Psoas muscle (tissue), 8 donors: Measurements from ENCODE around the gene FOXD4L1. TPM values are rescaled to one million over a fixed set of nuclear protein-coding genes. Genes with fewer than 3 reads are reported as not detected.
A peak's percentile ranks its signal among the peaks of the same experiment; 100 is the strongest.
"Not testable (repeated sequence)": the region's sequence is repeated elsewhere in the genome, so short reads cannot be mapped to it uniquely, and the experiment has no call there.

Experiments used
- ATAC-seq, 4 donors: fragments of 200-7000 bp; cut with Tn5 transposase; one replicate each; pipeline ENCODE4 v1.9.1; 2020; ENCODE audit warnings: moderate library complexity in 3 of 4, mild to moderate bottlenecking in 2 of 4
- DNase-seq, 2 donors: peaks; one replicate each; pipeline ENCODE4 v3.0.0-alpha.2; 2020
- H3K27ac ChIP-seq: fragments of 200-600 bp; one replicate; pipeline ENCODE4 v1.8.0; 2022
- H3K27me3 ChIP-seq, 3 donors: fragments of 200-600 bp in 1 of 3; one replicate each; pipeline versions ENCODE4 v1.6.1 to v1.8.0; 2013 to 2022; ENCODE audit warnings: low read length in 2 of 3, mild to moderate bottlenecking in 2 of 3, moderate library complexity in 1 of 3; ENCODE audit not compliant: insufficient read depth in 3 of 3
- H3K36me3 ChIP-seq, 2 donors: fragments of 200-600 bp in 1 of 2; one replicate each; pipeline versions ENCODE4 v1.6.1 to v1.8.0; 2013 to 2022; ENCODE audit warnings: low read depth in 1 of 2, mild to moderate bottlenecking in 1 of 2, moderate library complexity in 1 of 2; ENCODE audit not compliant: insufficient read depth in 1 of 2
- H3K4me1 ChIP-seq: fragments of 200-600 bp; one replicate; pipeline ENCODE4 v1.8.0; 2022
- H3K4me3 ChIP-seq: fragments of 200-600 bp; one replicate; pipeline ENCODE4 v1.8.0; 2022; ENCODE audit warnings: mild to moderate bottlenecking
- H3K9me3 ChIP-seq: fragments of 200-600 bp; one replicate; pipeline ENCODE4 v1.8.0; 2022
- WGBS, 3 donors: extraction: QIAGEN DNeasy Blood & Tissue Kit; methylation state at CpG; one replicate each; pipeline versions ENCODE4 v1.1.6 to v1.1.7; 2013; 5-methylcytosine and 5-hydroxymethylcytosine counted together
- intact Hi-C, 2 donors: fragments of 100-400 bp; cut with DNase I; formaldehyde crosslinking; loops; one replicate each; pipeline versions ENCODE4 v1.11.0 to v1.14.2; 2022
- polyA plus RNA-seq, 3 donors: library from polyadenylated mRNA; stranded (reverse); fragments of 200-250 nt; gene quantifications; one replicate each; pipeline ENCODE4 v1.2.3, GENCODE V29; 2013
- total RNA-seq, 4 donors: library from RNA; stranded (reverse); fragmentation: NEBNext Ultra II Directional in 2 of 4; extraction: Animal tissue kit (Norgen Biotek cat#: 25700) in 2 of 4; gene quantifications; one replicate each; pipeline versions ENCODE4 v1.2.1 to v1.2.4, GENCODE V29; 2021 to 2023
- donor health status: healthy with polysubstance abuse.
- donor health status: DM: no; HTN: no; CAD: no; lungs with moderate emphysema.
- donor health status: Bipolar disorder and iron deficiency.
- donor health status: healthy.
- donor health status: DM: yes; HTN: yes; CAD: no.
- donor health status: DM: no; HTN: no; CAD: no.
- donor health status: DM: no; HTN: no; CAD: no.
- donor health status: DM: yes; HTN: yes; CAD: no.

FOXD4L1 gene
- total and polyA plus RNA-seq, 7 donors, result 0.14 to 0.21 (median 0.17) TPM; not detected in 1

- 7 to 11% (median 10%) methylated on average over 7 to 23 of the region's 23 CpGs for WGBS, 3 donors
- H3K9me3 ChIP-seq, H3K36me3 ChIP-seq, H3K27ac ChIP-seq, ATAC-seq, DNase-seq, H3K4me1 ChIP-seq, intact Hi-C loops: not testable (repeated sequence)
- H3K4me3 ChIP-seq, result peak overlapping the region; percentile 67
- H3K27me3 ChIP-seq, result peaks cover 0 to 46% (median 18%) of the 10 kb centered on the region in 3 donors
Observed at GRCh38 chr2:113504081-113504480, 5.6 kb downstream of the FOXD4L1 start.

- 14 to 34% (median 20%) methylated on average over 11 to 12 of the region's 14 CpGs for WGBS, 3 donors
- H3K9me3 ChIP-seq, H3K4me1 ChIP-seq, intact Hi-C loops, H3K27ac ChIP-seq, H3K4me3 ChIP-seq, H3K36me3 ChIP-seq, DNase-seq: not testable (repeated sequence)
- ATAC-seq, result peak in 1 of 4 donors; percentile 60
- peaks cover 0 to 45% (median 12%) of the 10 kb centered on the region in 3 donors for H3K27me3 ChIP-seq
Observed at GRCh38 chr2:113507394-113508140, 9.1 kb downstream of the FOXD4L1 start.

GRCh38 chr2:113508187-113508586 is 9.7 kb downstream of the FOXD4L1 start:
- WGBS, 3 donors, result 37 to 53% (median 39%) methylated on average over 9 to 11 of the region's 11 CpGs
- H3K36me3 ChIP-seq, ATAC-seq, intact Hi-C loops, DNase-seq, H3K27ac ChIP-seq, H3K4me3 ChIP-seq, H3K4me1 ChIP-seq, H3K9me3 ChIP-seq: not testable (repeated sequence)
- peaks cover 0 to 40% (median 8%) of the 10 kb centered on the region in 3 donors for H3K27me3 ChIP-seq

DNA sequence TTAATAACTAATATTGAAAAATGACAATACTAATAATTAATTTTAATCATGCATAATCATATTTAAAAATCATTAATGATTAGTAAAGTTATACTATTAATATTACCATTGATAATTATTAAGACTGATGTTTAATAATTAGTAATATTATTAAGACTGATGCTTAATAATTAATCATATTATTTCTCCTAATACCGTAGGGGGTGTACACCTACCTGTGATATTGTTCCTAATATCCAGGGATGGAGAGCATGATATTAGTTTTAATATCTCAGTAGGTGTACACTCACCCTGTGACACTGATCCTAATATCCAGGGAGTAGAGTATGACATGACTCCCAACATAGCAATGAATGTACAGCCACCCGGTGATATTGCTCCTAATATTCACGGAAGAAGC is 12.4 kb downstream of the FOXD4L1 start:
- intact Hi-C loops, H3K27ac ChIP-seq, H3K9me3 ChIP-seq, DNase-seq, H3K4me3 ChIP-seq, H3K4me1 ChIP-seq, ATAC-seq, H3K36me3 ChIP-seq: not testable (repeated sequence)
- WGBS, 3 donors, result 68 to 72% methylated on average over 2 of the region's 3 CpGs; no CpG with 5 or more reads in 1 of the 3 donors
- H3K27me3 ChIP-seq, result peaks cover 0 to 24% (median 0%) of the 10 kb centered on the region in 3 donors

DNA sequence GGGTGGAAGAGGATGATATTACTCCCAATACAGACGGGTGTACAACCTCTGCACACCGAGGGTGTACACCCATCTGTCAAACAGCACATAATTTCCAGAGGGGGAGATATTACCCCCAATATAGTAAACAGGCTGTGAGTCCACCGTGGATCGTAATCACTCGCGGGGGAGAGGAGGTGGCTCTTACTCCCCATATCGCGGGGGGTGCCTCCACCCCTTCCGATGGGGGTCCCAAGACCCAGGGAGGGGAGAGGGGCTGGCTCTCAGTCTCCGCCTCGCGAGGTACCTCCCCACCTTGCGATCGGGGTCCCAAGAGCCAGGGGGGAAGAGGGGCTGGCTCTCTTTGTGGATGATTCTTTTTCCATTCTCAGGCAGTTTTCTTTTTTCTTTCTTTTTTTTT is 13.4 kb downstream of the FOXD4L1 start:
- H3K27me3 ChIP-seq, result peaks cover 0 to 20% (median 0%) of the 10 kb centered on the region in 3 donors
- DNase-seq, result peak in 1 of 2 donors; percentile 12
- H3K4me3 ChIP-seq, H3K9me3 ChIP-seq, ATAC-seq, H3K4me1 ChIP-seq, H3K27ac ChIP-seq, intact Hi-C loops, H3K36me3 ChIP-seq: not testable (repeated sequence)
- WGBS, 3 donors, result 75 to 82% (median 78%) methylated on average over 14 of the region's 14 CpGs

GRCh38 chr2:113515457-113515856 is 17.0 kb downstream of the FOXD4L1 start:
- DNase-seq, H3K36me3 ChIP-seq, H3K4me3 ChIP-seq, H3K4me1 ChIP-seq, ATAC-seq, intact Hi-C loops, H3K9me3 ChIP-seq, H3K27me3 ChIP-seq, H3K27ac ChIP-seq: not testable (repeated sequence)
- WGBS, 3 donors, result 55 to 74% (median 62%) methylated on average over 6 to 8 of the region's 8 CpGs

DNA sequence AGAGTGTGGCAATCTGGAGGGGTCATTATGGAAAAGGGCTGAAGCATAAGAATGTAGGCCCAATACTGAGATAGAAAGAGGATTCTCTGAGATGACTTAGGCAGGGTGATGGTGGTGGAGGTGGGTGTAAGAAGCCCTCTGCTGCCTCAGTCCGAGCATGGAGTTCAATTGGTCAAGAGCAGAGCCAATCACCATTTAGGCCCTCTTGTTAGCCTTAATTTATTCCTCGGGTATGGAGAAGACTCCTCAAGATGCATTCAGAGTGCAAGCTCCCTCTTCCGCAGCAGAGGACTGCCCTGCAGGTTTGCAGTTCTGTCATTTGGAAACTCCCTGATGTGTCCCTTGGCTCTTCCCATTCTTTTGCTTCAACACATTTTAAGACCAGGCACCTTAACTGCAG is 17.5 kb downstream of the FOXD4L1 start:
- H3K27me3 ChIP-seq, H3K27ac ChIP-seq, H3K4me3 ChIP-seq, H3K4me1 ChIP-seq, H3K9me3 ChIP-seq, H3K36me3 ChIP-seq, intact Hi-C loops, DNase-seq, ATAC-seq: not testable (repeated sequence)
- 79 to 89% (median 89%) methylated on average over 3 of the region's 3 CpGs for WGBS, 3 donors

GRCh38 chr2:113517025-113517424 is 18.6 kb downstream of the FOXD4L1 start:
- ATAC-seq, H3K27ac ChIP-seq, DNase-seq, H3K4me1 ChIP-seq, H3K27me3 ChIP-seq, intact Hi-C loops, H3K4me3 ChIP-seq, H3K36me3 ChIP-seq, H3K9me3 ChIP-seq: not testable (repeated sequence)
- WGBS, 3 donors, result no CpG with 5 or more reads among the region's 2 CpGs

GRCh38 chr2:113520837-113521236 is 22.4 kb downstream of the FOXD4L1 start:
- DNase-seq, H3K27ac ChIP-seq, H3K4me3 ChIP-seq, H3K27me3 ChIP-seq, H3K9me3 ChIP-seq, H3K36me3 ChIP-seq, H3K4me1 ChIP-seq, intact Hi-C loops, ATAC-seq: not testable (repeated sequence)
- WGBS, 3 donors, result 73 to 79% (median 77%) methylated on average over 6 of the region's 6 CpGs

GRCh38 chr2:113521492-113521891 is 23.0 kb downstream of the FOXD4L1 start:
- WGBS, 3 donors, result 54 to 68% (median 68%) methylated on average over 5 of the region's 5 CpGs
- ATAC-seq, H3K27ac ChIP-seq, H3K4me3 ChIP-seq, H3K4me1 ChIP-seq, H3K27me3 ChIP-seq, H3K9me3 ChIP-seq, H3K36me3 ChIP-seq, intact Hi-C loops, DNase-seq: not testable (repeated sequence)

DNA sequence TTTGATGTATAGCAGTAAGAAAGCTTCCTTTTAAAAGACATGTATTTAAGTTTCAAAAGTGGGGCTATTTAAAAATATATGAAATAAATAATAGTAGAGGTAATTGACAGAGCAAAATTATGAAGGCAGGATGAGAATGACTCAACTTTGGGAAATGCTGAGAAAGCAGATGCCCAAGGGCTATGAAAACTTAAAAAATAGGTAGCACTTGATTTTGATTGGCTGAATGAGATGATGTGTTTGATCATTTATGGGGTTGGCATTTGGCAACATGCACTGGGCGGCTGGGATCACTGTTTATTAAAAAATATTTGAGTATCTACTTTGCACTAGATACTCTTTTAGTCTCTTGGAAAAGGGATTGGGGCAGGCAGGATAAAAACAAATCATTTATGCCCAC is 26.5 kb downstream of the FOXD4L1 start:
- 74 to 90% (median 77%) methylated on average over 1 of the region's 1 CpG for WGBS, 3 donors
- H3K27ac ChIP-seq, H3K9me3 ChIP-seq, H3K4me1 ChIP-seq, H3K36me3 ChIP-seq, H3K4me3 ChIP-seq, DNase-seq, ATAC-seq, intact Hi-C loops, H3K27me3 ChIP-seq: not testable (repeated sequence)
